Activated CD4-positive, alpha-beta T cell treated with anti-CD3 and anti-CD28 coated beads for 36 hours (primary cell): ENCODE data around the gene CECR2. TPM values are rescaled to one million over a fixed set of nuclear protein-coding genes. Genes with fewer than 3 reads are reported as not detected.
"Not testable (repeated sequence)": the region's sequence is repeated elsewhere in the genome, so short reads cannot be mapped to it uniquely, and the experiment has no call there.

Experiments
- ATAC-seq: fragments of 200-7000 bp; cut with Tn5 transposase; one replicate; pipeline ENCODE4 v1.10.0; 2021; ENCODE audit warnings: mild to moderate bottlenecking, moderate library complexity
- CTCF ChIA-PET: fragments of 350-600 bp; sonication (Branson Sonifier 250); formaldehyde crosslinking; loops from one replicate; lab custom pipeline; 2021; ENCODE audit warnings: antibody characterized with exemption; lab: Charles Lee
- POLR2A ChIA-PET: fragments of 350-600 bp; sonication (Branson Sonifier 250); formaldehyde crosslinking; loops from one replicate; lab custom pipeline; 2021; ENCODE audit warnings: antibody characterized with exemption, inconsistent platforms; lab: Charles Lee
- DNase-seq: peaks from one replicate; pipeline ENCODE4 v3.0.0-alpha.2; 2020
- H3K27ac Mint-ChIP-seq: one replicate; pipeline ENCODE4 v1.8.0; 2021; ENCODE audit warnings: mixed read lengths
- H3K27me3 Mint-ChIP-seq: one replicate; pipeline ENCODE4 v1.8.0; 2021; ENCODE audit warnings: mixed read lengths
- H3K36me3 Mint-ChIP-seq: one replicate; pipeline ENCODE4 v1.8.0; 2021; ENCODE audit warnings: low read depth, mixed read lengths
- H3K4me1 Mint-ChIP-seq: one replicate; pipeline ENCODE4 v1.8.0; 2021; ENCODE audit warnings: mixed read lengths
- H3K4me3 Mint-ChIP-seq: one replicate; pipeline ENCODE4 v1.8.0; 2021; ENCODE audit warnings: mild to moderate bottlenecking, moderate library complexity, mixed read lengths
- H3K9me3 Mint-ChIP-seq: one replicate; pipeline ENCODE4 v1.8.0; 2021; ENCODE audit warnings: low read depth, mixed read lengths
- intact Hi-C, 2 experiments: fragments of 100-400 bp; cut with DNase I in 1 of 2; cut with micrococcal nuclease in 1 of 2; formaldehyde crosslinking; loops; one replicate each; pipeline versions ENCODE4 v1.14.2 to v1.15.1; 2022 to 2024; cut with DNase I, micrococcal nuclease
- total RNA-seq, 2 experiments: library from RNA; stranded (reverse); gene quantifications; one replicate each; pipeline ENCODE4 v1.2.3, GENCODE V29; 2021

CECR2 gene
- total RNA-seq, 2 experiments from 2014 or later = 0.18 TPM; not detected in 1

GRCh38 chr22:17514084-17514483 is 144.8 kb downstream of the CECR2 start:
- Mint-ChIP-seq H3K9me3 (no peaks in the 10 kb centered on the region), H3K4me1 (no peaks in the 10 kb centered on the region), H3K27me3 (peaks cover 8% of the 10 kb centered on the region), H3K36me3 (no peaks in the 10 kb centered on the region), H3K4me3 (no peak overlapping the region), H3K27ac (no peak overlapping the region)
- ATAC-seq (no peak), DNase-seq (no peak)
- ChIA-PET CTCF (interaction anchor here (1.8 kb wide), 1 partner anchor 12 kb away, joined by 6 read pairs; no protein-coding TSS in a partner anchor), POLR2A (no interaction called here)
- intact Hi-C loops = no loop called here

- H3K27ac Mint-ChIP-seq = no peak overlapping the region
- CTCF ChIA-PET = no interaction called here
- H3K4me3 Mint-ChIP-seq = no peak overlapping the region
- H3K9me3 Mint-ChIP-seq = no peaks in the 10 kb centered on the region
- POLR2A ChIA-PET = no interaction called here
- intact Hi-C loops = no loop called here
- H3K27me3 Mint-ChIP-seq = peaks cover 7% of the 10 kb centered on the region
- no peaks in the 10 kb centered on the region for H3K4me1 Mint-ChIP-seq
- H3K36me3 Mint-ChIP-seq = no peaks in the 10 kb centered on the region
- DNase-seq (no peak), ATAC-seq (no peak)
Measured at GRCh38 chr22:17518406-17518805, 149.1 kb downstream of the CECR2 start.

- H3K4me3 Mint-ChIP-seq, ATAC-seq, DNase-seq, intact Hi-C loops, H3K27ac Mint-ChIP-seq, H3K36me3 Mint-ChIP-seq, POLR2A ChIA-PET, H3K4me1 Mint-ChIP-seq, H3K9me3 Mint-ChIP-seq, CTCF ChIA-PET: not testable (repeated sequence)
- H3K27me3 Mint-ChIP-seq = peaks cover 10% of the 10 kb centered on the region
Measured at GRCh38 chr22:17521971-17522370, 152.7 kb downstream of the CECR2 start.

GRCh38 chr22:17523925-17524324 is 154.7 kb downstream of the CECR2 start:
- peaks cover 4% of the 10 kb centered on the region for H3K4me1 Mint-ChIP-seq
- H3K27ac Mint-ChIP-seq = no peak overlapping the region
- no peaks in the 10 kb centered on the region for H3K36me3 Mint-ChIP-seq
- DNase-seq = no peak
- CTCF ChIA-PET = interaction anchor here (0.6 kb wide), 1 partner anchor 83 kb away, joined by 4 read pairs; no protein-coding TSS in a partner anchor
- intact Hi-C loops = no loop called here
- H3K27me3 Mint-ChIP-seq = peaks cover 15% of the 10 kb centered on the region
- ATAC-seq = no peak
- POLR2A ChIA-PET = no interaction called here
- no peak overlapping the region for H3K4me3 Mint-ChIP-seq
- H3K9me3 Mint-ChIP-seq = no peaks in the 10 kb centered on the region

GRCh38 chr22:17536269-17536668 is 167.0 kb downstream of the CECR2 start:
- Mint-ChIP-seq H3K9me3 (no peaks in the 10 kb centered on the region), H3K27ac (no peak overlapping the region), H3K36me3 (no peaks in the 10 kb centered on the region), H3K4me1 (no peaks in the 10 kb centered on the region), H3K4me3 (no peak overlapping the region), H3K27me3 (peaks cover 2% of the 10 kb centered on the region)
- POLR2A ChIA-PET = no interaction called here
- DNase-seq (no peak), ATAC-seq (no peak)
- intact Hi-C loops = no loop called here
- CTCF ChIA-PET = no interaction called here

- H3K27me3 Mint-ChIP-seq = peaks cover 2% of the 10 kb centered on the region
- no peaks in the 10 kb centered on the region for H3K36me3 Mint-ChIP-seq
- CTCF ChIA-PET = interaction anchor here (0.7 to 0.8 kb wide), 3 partner anchors 20 to 465 kb away, joined by 3 to 4 read pairs (median 3); no protein-coding TSS in a partner anchor
- no peaks in the 10 kb centered on the region for H3K9me3 Mint-ChIP-seq
- intact Hi-C loops = no loop called here
- POLR2A ChIA-PET = no interaction called here
- ATAC-seq = no peak
- no peak overlapping the region for H3K4me3 Mint-ChIP-seq
- H3K27ac Mint-ChIP-seq = no peak overlapping the region
- no peak for DNase-seq
- H3K4me1 Mint-ChIP-seq = no peaks in the 10 kb centered on the region
Measured at GRCh38 chr22:17537155-17537554, 167.9 kb downstream of the CECR2 start.

GRCh38 chr22:17540481-17540880 is 171.2 kb downstream of the CECR2 start:
- Mint-ChIP-seq H3K4me3 (no peak overlapping the region), H3K27me3 (no peaks in the 10 kb centered on the region), H3K27ac (no peak overlapping the region), H3K9me3 (no peaks in the 10 kb centered on the region), H3K36me3 (no peaks in the 10 kb centered on the region), H3K4me1 (no peaks in the 10 kb centered on the region)
- CTCF ChIA-PET = no interaction called here
- intact Hi-C loops = no loop called here
- ATAC-seq (no peak), DNase-seq (peak; percentile 6)
- POLR2A ChIA-PET = no interaction called here

- Mint-ChIP-seq H3K4me1 (no peaks in the 10 kb centered on the region), H3K27me3 (no peaks in the 10 kb centered on the region)
- CTCF ChIA-PET = no interaction called here
Measured at GRCh38 chr22:17541476-17541875, 172.2 kb downstream of the CECR2 start.

GRCh38 chr22:17542452-17542851 is 173.2 kb downstream of the CECR2 start:
- POLR2A ChIA-PET = no interaction called here
- CTCF ChIA-PET = interaction anchor here (0.7 kb wide), 1 partner anchor 247 kb away, joined by 3 read pairs; no protein-coding TSS in a partner anchor

More at GRCh38 chr22:17541476-17541875, 172.2 kb downstream of the CECR2 start:
- H3K9me3 Mint-ChIP-seq = no peaks in the 10 kb centered on the region
- ATAC-seq = no peak
- no peak for DNase-seq
- H3K27ac Mint-ChIP-seq = no peak overlapping the region
- no peaks in the 10 kb centered on the region for H3K36me3 Mint-ChIP-seq
- no peak overlapping the region for H3K4me3 Mint-ChIP-seq
- intact Hi-C loops = no loop called here
- POLR2A ChIA-PET = no interaction called here

GRCh38 chr22:17548010-17548755 is 178.9 kb downstream of the CECR2 start:
- no peak for DNase-seq
- intact Hi-C loops = no loop called here
- POLR2A ChIA-PET = no interaction called here
- H3K27ac Mint-ChIP-seq = no peak overlapping the region
- H3K9me3 Mint-ChIP-seq = no peaks in the 10 kb centered on the region
- H3K4me3 Mint-ChIP-seq = no peak overlapping the region
- no peaks in the 10 kb centered on the region for H3K27me3 Mint-ChIP-seq
- ATAC-seq = no peak
- CTCF ChIA-PET = interaction anchor here (0.7 kb wide), 1 partner anchor 68 kb away, joined by 3 read pairs; no protein-coding TSS in a partner anchor
- H3K36me3 Mint-ChIP-seq = no peaks in the 10 kb centered on the region
- no peaks in the 10 kb centered on the region for H3K4me1 Mint-ChIP-seq

More at GRCh38 chr22:17542452-17542851, 173.2 kb downstream of the CECR2 start:
- no peaks in the 10 kb centered on the region for H3K4me1 Mint-ChIP-seq
- no peak for DNase-seq
- H3K4me3 Mint-ChIP-seq = no peak overlapping the region
- H3K36me3 Mint-ChIP-seq = no peaks in the 10 kb centered on the region
- H3K27me3 Mint-ChIP-seq = no peaks in the 10 kb centered on the region
- H3K9me3 Mint-ChIP-seq = no peaks in the 10 kb centered on the region
- intact Hi-C loops = no loop called here
- no peak overlapping the region for H3K27ac Mint-ChIP-seq
- ATAC-seq = no peak

GRCh38 chr22:17548756-17549035 is 179.4 kb downstream of the CECR2 start:
- no peak for ATAC-seq
- no peaks in the 10 kb centered on the region for H3K27me3 Mint-ChIP-seq
- H3K27ac Mint-ChIP-seq = no peak overlapping the region
- POLR2A ChIA-PET = no interaction called here
- no peaks in the 10 kb centered on the region for H3K4me1 Mint-ChIP-seq
- CTCF ChIA-PET = no interaction called here
- intact Hi-C loops = no loop called here
- no peaks in the 10 kb centered on the region for H3K36me3 Mint-ChIP-seq
- no peaks in the 10 kb centered on the region for H3K9me3 Mint-ChIP-seq
- no peak overlapping the region for H3K4me3 Mint-ChIP-seq
- no peak for DNase-seq

GRCh38 chr22:17549183-17549582 is 179.9 kb downstream of the CECR2 start:
- H3K27ac Mint-ChIP-seq = no peak overlapping the region
- H3K27me3 Mint-ChIP-seq = no peaks in the 10 kb centered on the region
- ATAC-seq (no peak), DNase-seq (no peak)
- no peaks in the 10 kb centered on the region for H3K9me3 Mint-ChIP-seq
- intact Hi-C loops = no loop called here
- no peak overlapping the region for H3K4me3 Mint-ChIP-seq
- ChIA-PET POLR2A (no interaction called here), CTCF (interaction anchor here (0.6 kb wide), 1 partner anchor 186 kb away, joined by 3 read pairs; no protein-coding TSS in a partner anchor)
- no peaks in the 10 kb centered on the region for H3K4me1 Mint-ChIP-seq
- no peaks in the 10 kb centered on the region for H3K36me3 Mint-ChIP-seq
